ENCODE measurements around the gene DNAAF3.
"Not testable (repeated sequence)": the region's sequence is repeated elsewhere in the genome, so short reads cannot be mapped to it uniquely, and the experiment has no call there.

Gene DNAAF3

DNA sequence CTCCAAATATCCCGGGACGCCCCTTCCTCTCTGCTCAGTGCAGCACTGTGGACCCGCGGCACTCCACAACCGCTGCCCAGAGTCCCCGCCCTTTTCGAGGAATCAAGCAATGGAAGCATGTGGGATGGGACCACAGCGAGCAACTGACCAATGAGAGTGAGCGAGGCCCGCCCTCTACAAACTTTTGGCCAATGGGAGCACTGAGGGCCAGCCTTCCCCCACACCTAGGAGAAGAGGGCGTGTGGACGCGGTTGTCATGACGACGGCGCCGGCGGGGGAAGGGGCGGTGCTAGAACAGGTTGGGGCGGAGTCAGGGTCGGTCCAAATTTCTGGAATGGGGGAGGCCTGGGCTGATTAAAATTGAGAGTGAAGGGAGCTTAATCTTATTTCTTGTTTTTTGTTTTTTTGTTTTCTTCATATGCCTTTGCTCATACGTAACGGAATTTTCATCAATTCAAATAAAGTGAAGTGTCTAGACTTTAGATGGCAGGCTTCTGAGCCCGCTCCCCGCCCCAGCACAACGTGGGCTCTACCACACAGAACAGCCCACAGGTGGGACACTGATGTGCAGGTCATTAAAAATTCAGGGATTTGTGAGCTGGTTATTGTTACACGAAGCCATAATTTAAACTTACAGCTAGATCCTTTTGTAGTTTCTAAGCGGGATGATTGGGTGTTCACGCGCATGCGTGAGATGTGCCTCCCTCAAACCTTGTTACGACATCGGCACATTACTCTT is at the start of gene DNAAF3:
TSS of gene DNAAF3 (minus strand) at position 84 of the 739 bp plus-strand sequence. CDS start 200 bp downstream, outside the sequence.
- H3K36me3 Mint-ChIP-seq, result peaks cover 5 to 7% of the 10 kb centered on the region in 2 donors
- H3K27me3 Mint-ChIP-seq, result peaks cover 61 to 73% of the 10 kb centered on the region in 2 donors
- peaks cover 8 to 11% of the 10 kb centered on the region in 2 donors for H3K4me1 Mint-ChIP-seq
- peak within 1 kb of the TSS; percentile 53 for H3K27ac Mint-ChIP-seq
- peak; percentile 95 for ATAC-seq (replicated peaks)
- H3K4me3 Mint-ChIP-seq, result peak within 1 kb of the TSS; percentile 79 to 82
- peaks cover 6 to 7% of the 10 kb centered on the region in 2 donors for H3K9me3 Mint-ChIP-seq
- peak; percentile 72 for DNase-seq

GRCh38 chr19:55213547-55213946 is 47.1 kb upstream of the DNAAF3 start:
- no peak overlapping the region for H3K27ac Mint-ChIP-seq
- peaks cover 9 to 12% of the 10 kb centered on the region in 2 donors for H3K4me1 Mint-ChIP-seq
- peaks cover 43 to 60% of the 10 kb centered on the region in 2 donors for H3K27me3 Mint-ChIP-seq
- no peak overlapping the region for H3K4me3 Mint-ChIP-seq
- H3K36me3 Mint-ChIP-seq, result peaks cover 7 to 15% of the 10 kb centered on the region in 2 donors
- DNase-seq (no peak), ATAC-seq (replicated peaks) (no peak)
- peaks cover 15 to 21% of the 10 kb centered on the region in 2 donors for H3K9me3 Mint-ChIP-seq

- Mint-ChIP-seq H3K27ac (no peak overlapping the region), H3K4me3 (no peak overlapping the region)
These were observed 46.0 kb upstream of the DNAAF3 start for GRCh38 chr19:55212447-55212846.

DNA sequence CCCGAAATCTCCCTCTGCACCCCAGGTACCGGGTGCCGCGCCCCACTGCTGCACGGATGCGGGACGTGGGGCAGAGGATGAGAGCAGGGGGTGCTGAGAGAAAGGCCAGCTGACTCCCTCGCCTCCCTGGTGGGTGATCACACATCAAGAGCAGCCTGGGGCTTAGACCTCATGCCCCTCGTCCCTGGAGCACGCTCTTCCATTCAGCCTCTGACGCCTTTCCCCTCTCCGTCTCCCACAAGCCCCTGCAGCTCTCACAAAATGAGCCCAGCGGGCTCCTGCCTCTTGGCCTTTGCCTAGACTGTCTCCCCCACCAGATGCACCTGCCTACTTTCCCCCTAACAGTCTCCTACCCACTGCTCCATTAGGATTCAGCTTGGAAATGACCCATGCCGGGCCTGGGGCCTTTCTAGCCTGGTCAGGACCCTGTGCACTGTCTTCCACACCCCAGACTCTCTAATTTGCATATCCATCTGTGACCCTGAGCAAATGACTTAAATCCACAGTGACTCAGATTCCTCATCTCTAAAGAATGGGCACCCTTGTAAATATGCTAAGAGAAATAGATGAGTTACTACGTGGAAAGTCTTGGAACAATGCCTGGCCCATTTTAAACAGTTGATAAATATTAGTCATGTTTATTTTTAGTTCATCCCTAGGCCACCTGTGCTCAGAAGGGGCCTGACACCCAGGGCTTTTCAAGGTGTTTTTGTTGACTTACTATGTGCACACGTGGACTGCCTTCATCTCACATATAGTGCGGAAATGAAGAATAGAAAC is 43.5 kb upstream of the DNAAF3 start:
- ATAC-seq (replicated peaks) (no peak), DNase-seq (no peak)
- no peak overlapping the region for H3K27ac Mint-ChIP-seq
- H3K27me3 Mint-ChIP-seq, result peaks cover 43 to 61% of the 10 kb centered on the region in 2 donors
- H3K4me1 Mint-ChIP-seq, result peaks cover 3 to 9% of the 10 kb centered on the region in 2 donors
- H3K9me3 Mint-ChIP-seq, result peaks cover 6 to 15% of the 10 kb centered on the region in 2 donors
- H3K4me3 Mint-ChIP-seq, result no peak overlapping the region
- H3K36me3 Mint-ChIP-seq, result peaks cover 6 to 7% of the 10 kb centered on the region in 2 donors

More at GRCh38 chr19:55212447-55212846, 46.0 kb upstream of the DNAAF3 start:
- ATAC-seq (replicated peaks), result no peak
- H3K4me1 Mint-ChIP-seq, result peaks cover 9 to 12% of the 10 kb centered on the region in 2 donors
- H3K36me3 Mint-ChIP-seq, result peaks cover 7 to 15% of the 10 kb centered on the region in 2 donors
- DNase-seq, result no peak
- H3K9me3 Mint-ChIP-seq, result peaks cover 15 to 21% of the 10 kb centered on the region in 2 donors
- H3K27me3 Mint-ChIP-seq, result peaks cover 43 to 61% of the 10 kb centered on the region in 2 donors

DNA sequence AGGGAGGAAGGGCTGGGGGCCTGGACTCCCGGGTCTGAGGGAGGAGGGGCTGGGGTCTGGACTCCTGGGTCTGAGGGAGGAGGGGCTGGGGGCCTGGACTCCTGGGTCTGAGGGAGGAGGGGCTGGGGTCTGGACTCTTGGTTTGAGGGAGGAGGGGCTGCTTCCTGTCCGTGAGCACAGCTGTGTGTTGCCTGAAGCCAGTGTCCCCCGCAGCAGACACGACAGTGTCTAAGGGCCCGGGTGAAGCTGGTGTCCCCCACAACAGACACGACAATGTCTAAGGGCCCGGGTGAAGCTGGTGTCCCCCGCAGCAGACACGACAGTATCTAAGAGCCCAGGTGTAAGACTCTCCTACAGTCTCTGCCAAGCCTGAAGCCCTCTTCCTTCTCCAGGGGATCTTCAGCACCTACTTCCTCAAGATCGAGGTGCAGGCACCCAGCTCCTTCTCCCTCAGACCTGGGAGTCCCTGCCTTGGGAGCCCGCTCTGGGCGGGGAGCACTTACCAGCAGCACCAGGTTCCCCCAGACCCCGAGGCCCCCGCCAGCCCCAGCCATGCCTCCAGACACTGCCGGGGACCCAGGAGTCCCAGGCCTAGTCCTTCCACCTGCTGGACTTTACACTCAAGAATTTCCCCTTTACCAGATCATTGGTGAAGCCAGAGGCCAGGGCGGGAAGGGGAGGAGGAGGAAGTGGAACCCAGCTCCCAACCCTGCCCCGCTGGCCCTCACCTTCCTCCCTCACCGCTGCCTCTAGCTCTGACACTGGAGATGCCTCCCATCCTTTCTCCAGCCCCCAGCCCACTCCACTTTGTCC is 42.7 kb upstream of the DNAAF3 start, which contains the start of gene PTPRH:
TSS of gene PTPRH (minus strand) at position 622 of the 813 bp plus-strand sequence. CDS start at position 554, 68 bp downstream.
- Mint-ChIP-seq H3K4me3 (no peak within 1 kb of the TSS), H3K4me1 (peaks cover 3 to 9% of the 10 kb centered on the region in 2 donors), H3K27me3 (peaks cover 45 to 61% of the 10 kb centered on the region in 2 donors), H3K9me3 (peaks cover 6 to 12% of the 10 kb centered on the region in 2 donors), H3K27ac (no peak within 1 kb of the TSS), H3K36me3 (peaks cover 6% of the 10 kb centered on the region in 2 donors)
- ATAC-seq (replicated peaks) (no peak), DNase-seq (no peak)

DNA sequence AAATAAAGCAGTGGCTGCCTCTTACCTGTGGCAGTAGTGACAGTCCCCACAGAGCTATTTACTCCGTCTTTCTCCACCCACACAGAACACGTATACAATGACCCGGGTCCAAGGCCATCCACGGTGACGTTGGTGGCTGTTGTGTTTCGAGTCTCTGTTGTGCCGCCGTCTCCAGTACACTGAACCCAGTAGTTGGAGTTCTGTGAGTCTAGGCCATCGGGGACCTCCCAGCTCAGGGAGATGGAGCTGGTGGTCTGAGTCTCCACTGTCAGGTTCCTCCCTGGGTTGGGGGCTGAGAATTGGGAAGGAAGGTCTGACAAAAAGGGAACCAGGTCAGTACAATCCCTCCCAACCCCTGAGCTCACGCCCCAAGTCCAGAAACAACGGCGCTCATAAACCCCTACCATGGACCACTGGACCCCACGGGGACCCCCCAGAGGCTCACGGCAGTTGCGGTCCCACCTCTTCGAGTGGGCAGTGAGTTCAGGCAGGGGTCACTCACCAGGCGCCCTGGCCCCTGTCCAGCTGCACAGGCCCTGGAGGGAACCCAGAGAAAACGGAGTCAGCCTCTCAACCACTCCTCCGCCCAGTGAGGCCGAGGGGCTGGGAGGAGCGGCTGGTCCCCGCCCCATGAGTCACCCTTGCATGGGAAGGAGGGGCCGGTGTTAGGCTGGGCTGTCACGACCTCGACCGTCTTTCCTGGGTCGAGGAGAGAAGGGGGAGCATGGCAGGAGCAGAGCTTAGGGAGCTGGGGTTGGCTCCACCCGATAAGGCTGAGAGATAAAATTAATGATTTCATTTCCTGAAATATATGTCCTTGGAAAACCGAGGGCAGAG is 40.5 kb upstream of the DNAAF3 start:
- H3K4me3 Mint-ChIP-seq, result no peak overlapping the region
- H3K27ac Mint-ChIP-seq, result no peak overlapping the region
- ATAC-seq (replicated peaks) (peak; percentile 68), DNase-seq (no peak)
- H3K9me3 Mint-ChIP-seq, result peaks cover 0 to 2% of the 10 kb centered on the region in 2 donors
- peaks cover 4 to 13% of the 10 kb centered on the region in 2 donors for H3K4me1 Mint-ChIP-seq
- no peaks in the 10 kb centered on the region for H3K36me3 Mint-ChIP-seq
- peaks cover 48 to 62% of the 10 kb centered on the region in 2 donors for H3K27me3 Mint-ChIP-seq

DNA sequence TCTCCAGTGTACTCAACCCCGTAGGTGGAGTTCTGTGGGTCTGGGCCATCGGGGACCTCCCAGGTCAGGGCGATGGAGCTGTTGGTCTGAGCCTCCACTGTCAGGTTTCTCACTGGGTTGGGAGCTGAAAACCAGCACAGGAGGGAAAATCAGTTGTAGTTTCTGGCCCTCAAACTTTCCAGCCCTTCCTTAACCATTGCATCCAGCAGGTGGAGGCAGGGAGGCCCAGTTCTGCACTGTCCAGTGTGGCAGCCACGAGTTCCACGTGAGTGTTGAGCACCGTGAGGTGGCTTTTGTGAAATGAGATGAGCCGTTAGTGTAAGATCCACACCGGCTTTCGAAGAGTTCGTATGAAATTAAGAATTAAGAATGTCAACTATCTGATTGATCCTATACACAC is 35.8 kb upstream of the DNAAF3 start:
- not testable (repeated sequence) for H3K36me3 Mint-ChIP-seq; DNase-seq; H3K27ac Mint-ChIP-seq; ATAC-seq (replicated peaks); H3K4me3 Mint-ChIP-seq; H3K9me3 Mint-ChIP-seq
- Mint-ChIP-seq H3K27me3 (peaks cover 53 to 72% of the 10 kb centered on the region in 2 donors), H3K4me1 (peaks cover 3 to 13% of the 10 kb centered on the region in 2 donors)

DNA sequence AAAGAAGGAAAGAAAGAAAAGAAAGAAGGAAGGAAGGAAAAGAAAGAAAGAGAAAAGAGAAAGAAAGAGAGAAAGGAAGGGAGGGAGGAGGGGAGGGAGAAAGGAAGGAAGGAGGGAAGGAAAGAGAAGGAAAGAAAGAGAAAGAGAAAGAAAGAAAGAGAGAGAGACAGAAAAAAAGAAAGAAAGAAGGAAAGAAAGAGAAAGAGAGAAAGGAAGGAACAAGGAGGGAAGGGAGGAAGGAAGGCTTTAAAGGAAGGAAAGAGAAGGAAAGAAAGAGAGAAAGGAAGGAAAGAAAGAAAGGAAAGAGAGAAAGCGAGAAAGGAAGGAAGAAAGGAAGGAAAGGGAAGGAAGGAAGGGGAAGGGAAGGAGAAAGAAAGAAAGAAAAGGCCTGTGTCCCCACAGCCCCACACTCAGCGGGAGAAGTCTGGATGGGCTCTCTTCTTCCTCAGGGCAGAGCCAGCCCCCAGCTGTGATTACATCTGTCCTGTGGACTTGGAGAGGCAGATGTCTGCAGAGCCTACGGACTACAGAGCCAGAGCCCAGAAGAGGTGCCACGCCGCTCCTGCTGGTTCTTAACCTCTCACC is 33.3 kb upstream of the DNAAF3 start:
- no peak for DNase-seq
- Mint-ChIP-seq H3K9me3 (no peaks in the 10 kb centered on the region), H3K4me3 (no peak overlapping the region), H3K36me3 (no peaks in the 10 kb centered on the region), H3K27ac (no peak overlapping the region), H3K27me3 (peaks cover 42 to 58% of the 10 kb centered on the region in 2 donors), H3K4me1 (peaks cover 2 to 6% of the 10 kb centered on the region in 2 donors)
- no peak for ATAC-seq (replicated peaks)

- H3K36me3 Mint-ChIP-seq, result no peaks in the 10 kb centered on the region
- no peaks in the 10 kb centered on the region for H3K9me3 Mint-ChIP-seq
These were observed 32.2 kb upstream of the DNAAF3 start for GRCh38 chr19:55198651-55199050.

DNA sequence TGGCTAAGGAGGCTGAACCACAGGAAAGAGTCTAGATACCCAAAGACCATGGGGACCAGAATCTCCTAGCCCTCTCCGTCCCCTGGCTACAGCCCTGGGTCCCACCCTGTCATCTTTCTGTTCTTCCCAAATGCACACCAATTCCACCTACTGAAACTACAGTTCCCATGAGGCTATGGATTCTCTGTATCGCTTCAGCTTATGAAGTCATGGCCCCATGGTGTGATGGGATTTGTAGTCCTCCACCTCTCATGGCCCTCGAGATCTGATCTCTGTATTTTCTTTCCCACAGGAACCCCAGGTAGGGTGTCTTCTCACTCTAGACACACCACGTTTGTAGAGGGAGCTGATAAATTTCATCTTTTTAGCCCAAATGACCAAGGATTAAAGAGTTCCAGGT is 31.1 kb upstream of the DNAAF3 start:
- Mint-ChIP-seq H3K4me3 (no peak overlapping the region), H3K27me3 (peaks cover 32 to 49% of the 10 kb centered on the region in 2 donors), H3K4me1 (peaks cover 2 to 6% of the 10 kb centered on the region in 2 donors), H3K36me3 (no peaks in the 10 kb centered on the region), H3K9me3 (no peaks in the 10 kb centered on the region), H3K27ac (no peak overlapping the region)
- ATAC-seq (replicated peaks) (peak; percentile 33 to 57), DNase-seq (no peak)

More at GRCh38 chr19:55198651-55199050, 32.2 kb upstream of the DNAAF3 start:
- Mint-ChIP-seq H3K27ac (no peak overlapping the region), H3K4me3 (no peak overlapping the region), H3K27me3 (peaks cover 36 to 48% of the 10 kb centered on the region in 2 donors), H3K4me1 (peaks cover 2 to 6% of the 10 kb centered on the region in 2 donors)
- ATAC-seq (replicated peaks), result no peak
- no peak for DNase-seq

- ATAC-seq (replicated peaks) (no peak), DNase-seq (no peak)
- Mint-ChIP-seq H3K9me3 (no peaks in the 10 kb centered on the region), H3K27ac (no peak overlapping the region), H3K36me3 (no peaks in the 10 kb centered on the region), H3K4me3 (no peak overlapping the region), H3K4me1 (peaks cover 0 to 2% of the 10 kb centered on the region in 2 donors), H3K27me3 (peaks cover 33 to 52% of the 10 kb centered on the region in 2 donors)
These were observed 30.4 kb upstream of the DNAAF3 start for GRCh38 chr19:55196803-55197202.

DNA sequence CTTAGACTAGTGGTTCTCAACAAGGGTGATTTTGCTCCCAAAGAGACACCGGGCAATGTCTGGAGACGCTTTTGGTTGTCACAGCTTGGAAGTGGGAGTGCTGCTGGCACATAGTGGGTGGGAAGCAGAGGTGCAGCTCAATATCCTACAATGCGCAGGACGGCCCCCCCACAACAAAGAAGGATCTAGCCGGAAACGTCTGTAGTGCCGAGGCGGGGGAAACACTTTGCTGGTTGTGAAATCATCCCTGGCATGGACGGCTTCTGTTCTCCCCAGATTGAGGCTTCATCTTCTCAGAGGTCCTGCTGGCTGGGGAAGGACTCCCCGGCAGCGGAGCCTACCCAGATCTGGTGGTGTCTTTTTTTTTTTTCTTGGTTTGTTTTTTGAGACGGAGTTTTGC is 27.1 kb upstream of the DNAAF3 start:
- Mint-ChIP-seq H3K4me3 (no peak overlapping the region), H3K27me3 (peaks cover 26 to 44% of the 10 kb centered on the region in 2 donors), H3K27ac (no peak overlapping the region), H3K9me3 (no peaks in the 10 kb centered on the region), H3K4me1 (peaks cover 4 to 10% of the 10 kb centered on the region in 2 donors), H3K36me3 (no peaks in the 10 kb centered on the region)
- ATAC-seq (replicated peaks) (no peak), DNase-seq (no peak)

DNA sequence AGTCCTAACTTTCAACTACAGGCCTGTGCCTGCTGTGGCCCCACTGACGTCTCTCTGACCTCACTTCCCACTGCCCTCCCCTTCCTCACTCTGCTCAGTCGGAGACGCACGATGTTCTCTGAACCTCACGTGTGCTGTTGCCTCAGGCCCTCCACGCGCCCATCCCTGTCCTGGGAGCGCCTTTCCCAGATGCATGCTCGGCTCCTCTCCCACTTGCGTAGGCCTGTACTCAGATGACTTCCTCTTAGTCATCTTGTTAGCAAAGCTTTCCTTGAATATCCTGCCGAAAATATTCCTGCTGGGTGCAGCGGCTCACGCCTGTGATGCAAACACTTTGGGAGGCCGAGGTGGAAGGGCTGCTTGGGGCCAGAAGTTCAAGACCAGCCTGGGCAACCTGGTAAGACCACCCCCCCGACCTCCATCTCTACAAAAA is 23.0 kb upstream of the DNAAF3 start:
- ATAC-seq (replicated peaks) (no peak), DNase-seq (no peak)
- H3K9me3 Mint-ChIP-seq, result no peaks in the 10 kb centered on the region
- peaks cover 28 to 48% of the 10 kb centered on the region in 2 donors for H3K27me3 Mint-ChIP-seq
- no peak overlapping the region for H3K4me3 Mint-ChIP-seq
- H3K36me3 Mint-ChIP-seq, result no peaks in the 10 kb centered on the region
- peaks cover 5 to 12% of the 10 kb centered on the region in 2 donors for H3K4me1 Mint-ChIP-seq
- H3K27ac Mint-ChIP-seq, result no peak overlapping the region

Measured in stimulated activated naive B cell treated with anti-CD40 and anti-IgM and Interleukin-4, amounts not matched to agents 10 μg/mL and 1 μg/mL and 100 μg/mL, for 72 hours (primary cell).